Coronary artery (tissue), 2 donors: Measurements from ENCODE around the gene FBXL20.

Experiments
- DNase-seq: peaks from one replicate; pipeline ENCODE4 v3.0.0-alpha.2; 2017; ENCODE audit warnings: low spot score
- H3K27ac ChIP-seq, 2 donors: fragments of 200-600 bp; sonication (generic); one replicate each; pipeline ENCODE4 v1.5.1; 2016 to 2019
- H3K4me3 ChIP-seq: fragments of 200-600 bp; sonication (generic); 2 replicates; pipeline ENCODE4 v1.5.1; 2016; ENCODE audit warnings: mild to moderate bottlenecking, moderate library complexity
- TF ChIP-seq, protein P1 (sequence below): fragments of 200-600 bp; sonication (generic); IDR thresholded peaks from one replicate; pipeline ENCODE4 v1.5.1; 2019; ENCODE audit warnings: antibody characterized with exemption

FBXL20 gene

GRCh38 chr17:39239640-39240314 lies 161.6 kb downstream of the FBXL20 start:
- Histone ChIP-seq H3K4me3 (no peak overlapping the region), H3K27ac (no peak overlapping the region)
- peak; percentile 62 for DNase-seq
- TF ChIP-seq, protein P1, sequence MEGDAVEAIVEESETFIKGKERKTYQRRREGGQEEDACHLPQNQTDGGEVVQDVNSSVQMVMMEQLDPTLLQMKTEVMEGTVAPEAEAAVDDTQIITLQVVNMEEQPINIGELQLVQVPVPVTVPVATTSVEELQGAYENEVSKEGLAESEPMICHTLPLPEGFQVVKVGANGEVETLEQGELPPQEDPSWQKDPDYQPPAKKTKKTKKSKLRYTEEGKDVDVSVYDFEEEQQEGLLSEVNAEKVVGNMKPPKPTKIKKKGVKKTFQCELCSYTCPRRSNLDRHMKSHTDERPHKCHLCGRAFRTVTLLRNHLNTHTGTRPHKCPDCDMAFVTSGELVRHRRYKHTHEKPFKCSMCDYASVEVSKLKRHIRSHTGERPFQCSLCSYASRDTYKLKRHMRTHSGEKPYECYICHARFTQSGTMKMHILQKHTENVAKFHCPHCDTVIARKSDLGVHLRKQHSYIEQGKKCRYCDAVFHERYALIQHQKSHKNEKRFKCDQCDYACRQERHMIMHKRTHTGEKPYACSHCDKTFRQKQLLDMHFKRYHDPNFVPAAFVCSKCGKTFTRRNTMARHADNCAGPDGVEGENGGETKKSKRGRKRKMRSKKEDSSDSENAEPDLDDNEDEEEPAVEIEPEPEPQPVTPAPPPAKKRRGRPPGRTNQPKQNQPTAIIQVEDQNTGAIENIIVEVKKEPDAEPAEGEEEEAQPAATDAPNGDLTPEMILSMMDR, result no peak

DNA sequence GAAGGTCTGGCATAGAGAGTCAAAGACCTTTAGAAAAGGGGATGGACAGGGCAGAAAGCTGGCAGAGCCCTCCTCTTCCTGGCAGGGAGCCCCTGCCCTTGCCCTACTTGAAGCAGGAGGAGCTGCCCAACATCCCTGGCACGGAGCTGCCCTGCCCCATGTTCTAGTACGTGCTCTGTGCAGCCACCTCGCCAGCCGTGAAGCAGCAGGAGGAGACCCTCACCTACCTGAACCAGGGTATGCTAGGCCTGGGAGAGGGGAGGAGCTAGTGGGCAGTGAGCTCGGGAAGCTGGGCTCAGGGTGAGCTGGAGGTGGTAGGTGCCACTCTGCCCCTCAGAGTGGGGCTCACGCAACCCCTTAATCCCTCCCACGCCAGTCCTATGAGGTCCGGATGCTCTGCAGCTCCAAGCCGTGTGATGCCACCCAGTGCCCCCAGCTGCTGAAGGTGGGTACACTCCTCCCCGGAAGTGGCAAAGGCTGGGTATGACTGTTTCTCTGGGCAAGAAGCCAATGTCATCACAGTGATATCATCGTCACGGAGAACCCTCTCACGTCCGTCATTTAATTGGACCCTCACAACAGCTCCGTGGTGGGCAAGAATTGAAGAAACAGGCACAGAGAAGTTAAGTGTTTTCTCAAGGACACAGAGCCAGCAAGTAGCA lies 163.0 kb downstream of the FBXL20 start:
- Histone ChIP-seq H3K4me3 (no peak overlapping the region), H3K27ac (no peak overlapping the region)
- TF ChIP-seq, protein P1, result no peak
- DNase-seq, result no peak

GRCh38 chr17:39237586-39237985 lies 163.8 kb downstream of the FBXL20 start:
- DNase-seq, result no peak
- Histone ChIP-seq H3K4me3 (no peak overlapping the region), H3K27ac (no peak overlapping the region)
- TF ChIP-seq, protein P1, result no peak

DNA sequence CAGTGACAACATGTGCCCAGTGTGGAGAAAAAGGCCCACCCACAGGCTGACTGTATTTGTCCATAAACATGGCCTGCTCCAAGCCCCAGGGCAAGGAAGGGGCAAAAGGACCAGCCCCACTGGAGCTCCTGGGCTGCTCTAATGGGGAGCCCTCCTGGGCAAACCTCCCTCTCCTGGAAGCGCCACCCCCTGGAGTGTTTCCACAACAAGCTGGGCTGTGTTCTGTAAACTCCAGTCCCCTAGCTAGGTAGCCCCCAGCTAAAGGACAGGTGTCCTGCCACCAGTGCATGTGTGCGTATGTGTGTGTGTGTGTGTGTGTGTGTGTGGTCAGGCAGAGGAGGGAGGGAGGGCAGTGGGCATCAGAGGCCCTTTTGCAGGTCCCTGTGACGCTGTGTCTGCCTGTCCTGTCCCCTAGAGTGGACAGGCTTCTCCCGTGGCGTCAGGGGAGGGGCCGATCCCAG lies 164.4 kb downstream of the FBXL20 start:
- H3K27ac ChIP-seq, result no peak overlapping the region
- TF ChIP-seq, protein P1, result no peak
- no peak for DNase-seq
- no peak overlapping the region for H3K4me3 ChIP-seq

DNA sequence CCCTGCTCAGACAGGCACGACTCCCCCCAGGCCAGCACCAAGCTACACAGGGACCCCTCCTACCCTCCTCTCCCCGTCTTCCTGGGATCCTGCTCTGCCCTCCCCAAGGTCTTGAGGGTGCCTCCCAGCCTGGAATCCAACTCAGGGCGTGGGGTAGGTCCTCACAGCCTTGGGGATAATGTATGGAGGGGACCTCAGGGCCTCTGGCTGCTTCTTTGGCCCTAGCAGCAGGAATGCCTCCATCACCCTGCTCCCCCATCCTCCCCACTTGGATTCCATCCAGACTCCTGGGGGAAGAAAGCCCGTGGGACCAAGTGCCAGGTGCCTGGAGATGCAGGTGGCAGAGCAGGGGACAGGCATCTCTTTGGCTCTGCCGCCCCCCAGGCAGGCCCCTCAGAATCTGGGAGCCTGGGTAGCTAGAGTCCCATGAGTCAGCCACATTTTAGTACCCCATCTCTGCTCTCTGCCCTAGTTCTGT lies 164.9 kb downstream of the FBXL20 start:
- no peak for DNase-seq
- TF ChIP-seq, protein P1, result no peak
- H3K27ac ChIP-seq, result no peak overlapping the region
- H3K4me3 ChIP-seq, result no peak overlapping the region

DNA sequence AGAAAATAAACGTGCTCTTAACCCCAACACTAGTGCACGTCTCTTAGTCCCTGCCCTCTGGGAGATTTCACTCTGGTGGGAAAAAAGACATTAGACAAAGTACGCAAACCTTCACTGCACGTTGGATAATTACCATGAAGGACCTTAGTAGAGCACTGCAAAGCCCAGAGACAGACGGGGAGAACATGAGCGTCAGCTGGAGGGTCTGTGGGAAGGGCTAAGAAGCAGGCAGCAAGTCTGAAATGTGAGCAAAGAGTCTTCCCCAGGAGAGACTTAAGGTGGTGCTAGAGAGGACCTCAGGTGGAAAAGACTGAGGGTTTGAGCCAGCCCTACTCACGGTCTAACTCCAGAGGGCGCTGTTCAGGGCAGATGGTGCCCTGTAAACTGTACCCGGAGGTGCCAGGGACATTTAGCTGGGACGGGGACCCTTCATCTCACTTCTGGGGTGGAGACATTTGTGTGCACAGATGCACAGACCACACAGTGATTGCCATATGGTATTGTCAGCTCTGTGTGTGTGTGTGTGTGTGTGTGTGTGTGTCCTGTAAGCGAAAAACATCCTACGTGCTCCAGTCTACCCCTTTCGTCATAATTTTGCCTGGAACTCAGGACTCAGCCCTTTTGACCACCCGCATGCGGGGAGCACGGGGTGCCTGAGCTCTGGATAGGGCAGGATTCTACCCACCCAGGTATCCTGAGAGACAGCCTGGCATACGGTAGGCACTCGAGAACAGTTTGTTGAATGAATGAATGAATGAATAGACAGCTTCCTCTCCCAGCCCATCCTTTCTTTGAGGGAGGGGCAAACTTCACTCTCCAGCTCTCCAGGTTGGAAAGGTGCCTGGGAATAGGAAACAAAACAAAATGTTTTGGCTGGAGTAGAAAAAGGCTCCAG lies 165.6 kb downstream of the FBXL20 start:
- H3K27ac ChIP-seq, result no peak overlapping the region
- TF ChIP-seq, protein P1, result no peak
- H3K4me3 ChIP-seq, result no peak overlapping the region
- no peak for DNase-seq
